ENCODE measurements around the gene CLK4.
A peak's percentile ranks its signal among the peaks of the same experiment; 100 is the strongest.
"Not testable (repeated sequence)": the region's sequence is repeated elsewhere in the genome, so short reads cannot be mapped to it uniquely, and the experiment has no call there.

The CLK4 gene

GRCh38 chr5:178595750-178596149 is 31.1 kb downstream of the CLK4 start:
- no peak overlapping the region for H3K9ac ChIP-seq (ENCODE audit: low read depth, low read length)
- no peak overlapping the region for H3K4me3 ChIP-seq (ENCODE audit: low read length)
- H3K27ac ChIP-seq (ENCODE audit: low read length), result no peak overlapping the region
- H3K27me3 ChIP-seq (ENCODE audit: insufficient read depth, low read length), result peaks cover 13% of the 10 kb centered on the region
- H3K9me3 ChIP-seq (ENCODE audit: insufficient read depth, low read depth, low read length), result peaks cover 20% of the 10 kb centered on the region
- H3K4me1 ChIP-seq (ENCODE audit: insufficient read depth, low read length), result 0 out of 2 replicates have a peak, but pooled peaks cover 3% of the 10 kb centered on the region
- no peaks in the 10 kb centered on the region; the same call in 1 of the 2 replicates for H3K36me3 ChIP-seq (ENCODE audit: insufficient read depth, low read depth, low read length)

- H3K4me3 ChIP-seq (ENCODE audit: low read length), result no peak overlapping the region
- H3K36me3 ChIP-seq (ENCODE audit: insufficient read depth, low read depth, low read length), result no peaks in the 10 kb centered on the region; the same call in 1 of the 2 replicates
- H3K27me3 ChIP-seq (ENCODE audit: insufficient read depth, low read length), result peaks cover 13% of the 10 kb centered on the region
- H3K27ac ChIP-seq (ENCODE audit: low read length), result no peak overlapping the region
- no peak overlapping the region for H3K9ac ChIP-seq (ENCODE audit: low read depth, low read length)
- H3K4me1 ChIP-seq (ENCODE audit: insufficient read depth, low read length), result 0 out of 2 replicates have a peak, but pooled peaks cover 3% of the 10 kb centered on the region
- H3K9me3 ChIP-seq (ENCODE audit: insufficient read depth, low read depth, low read length), result peaks cover 20% of the 10 kb centered on the region
Observed at GRCh38 chr5:178595150-178595549, 31.7 kb downstream of the CLK4 start.

GRCh38 chr5:178590924-178591423 is 35.9 kb downstream of the CLK4 start:
- Histone ChIP-seq H3K27me3 (ENCODE audit: insufficient read depth, low read length) (peaks cover 48% of the 10 kb centered on the region), H3K27ac (ENCODE audit: low read length) (no peak overlapping the region), H3K9me3 (ENCODE audit: insufficient read depth, low read depth, low read length) (peaks cover 14% of the 10 kb centered on the region), H3K4me3 (ENCODE audit: low read length) (peak overlapping the region; percentile 72; the same call in 1 of the 2 replicates), H3K9ac (ENCODE audit: low read depth, low read length) (no peak overlapping the region), H3K36me3 (ENCODE audit: insufficient read depth, low read depth, low read length) (no peaks in the 10 kb centered on the region), H3K4me1 (ENCODE audit: insufficient read depth, low read length) (0 out of 2 replicates have a peak, but pooled peaks cover 11% of the 10 kb centered on the region)

GRCh38 chr5:178590141-178590923 is 36.5 kb downstream of the CLK4 start, which contains the start of gene COL23A1:
COL23A1 (minus strand) TSS chr5:178590393.
- Histone ChIP-seq H3K36me3 (ENCODE audit: insufficient read depth, low read depth, low read length) (no peaks in the 10 kb centered on the region), H3K27me3 (ENCODE audit: insufficient read depth, low read length) (peaks cover 48% of the 10 kb centered on the region), H3K4me3 (ENCODE audit: low read length) (peak within 1 kb of the TSS; percentile 72), H3K4me1 (ENCODE audit: insufficient read depth, low read length) (0 out of 2 replicates have a peak, but pooled peaks cover 11% of the 10 kb centered on the region), H3K9me3 (ENCODE audit: insufficient read depth, low read depth, low read length) (peaks cover 7% of the 10 kb centered on the region), H3K9ac (ENCODE audit: low read depth, low read length) (peak within 1 kb of the TSS; percentile 61; the same call in 1 of the 2 replicates), H3K27ac (ENCODE audit: low read length) (no peak within 1 kb of the TSS)

GRCh38 chr5:178589180-178590140 is 37.4 kb downstream of the CLK4 start:
- H3K27me3 ChIP-seq (ENCODE audit: insufficient read depth, low read length), result peaks cover 48% of the 10 kb centered on the region
- H3K4me1 ChIP-seq (ENCODE audit: insufficient read depth, low read length), result 0 out of 2 replicates have a peak, but pooled peaks cover 11% of the 10 kb centered on the region
- H3K36me3 ChIP-seq (ENCODE audit: insufficient read depth, low read depth, low read length), result no peaks in the 10 kb centered on the region
- H3K9ac ChIP-seq (ENCODE audit: low read depth, low read length), result peak overlapping the region; percentile 61; the same call in 1 of the 2 replicates
- H3K4me3 ChIP-seq (ENCODE audit: low read length), result peak overlapping the region; percentile 72
- H3K9me3 ChIP-seq (ENCODE audit: insufficient read depth, low read depth, low read length), result no peaks in the 10 kb centered on the region
- no peak overlapping the region for H3K27ac ChIP-seq (ENCODE audit: low read length)

- Histone ChIP-seq H3K4me1 (ENCODE audit: insufficient read depth, low read length) (0 out of 2 replicates have a peak, but pooled peaks cover 11% of the 10 kb centered on the region), H3K36me3 (ENCODE audit: insufficient read depth, low read depth, low read length) (no peaks in the 10 kb centered on the region), H3K9me3 (ENCODE audit: insufficient read depth, low read depth, low read length) (no peaks in the 10 kb centered on the region), H3K4me3 (ENCODE audit: low read length) (peak overlapping the region; percentile 72), H3K9ac (ENCODE audit: low read depth, low read length) (peak overlapping the region; percentile 38; the same call in 1 of the 2 replicates), H3K27me3 (ENCODE audit: insufficient read depth, low read length) (peaks cover 48% of the 10 kb centered on the region), H3K27ac (ENCODE audit: low read length) (no peak overlapping the region)
Observed at GRCh38 chr5:178588769-178589168, 38.1 kb downstream of the CLK4 start.

GRCh38 chr5:178587763-178588611 is 38.9 kb downstream of the CLK4 start:
- Histone ChIP-seq H3K27me3 (ENCODE audit: insufficient read depth, low read length) (peaks cover 48% of the 10 kb centered on the region), H3K9ac (ENCODE audit: low read depth, low read length) (no peak overlapping the region), H3K36me3 (ENCODE audit: insufficient read depth, low read depth, low read length) (no peaks in the 10 kb centered on the region), H3K9me3 (ENCODE audit: insufficient read depth, low read depth, low read length) (no peaks in the 10 kb centered on the region), H3K4me3 (ENCODE audit: low read length) (no peak overlapping the region; the same call in 1 of the 2 replicates), H3K27ac (ENCODE audit: low read length) (no peak overlapping the region), H3K4me1 (ENCODE audit: insufficient read depth, low read length) (0 out of 2 replicates have a peak, but pooled peaks cover 11% of the 10 kb centered on the region)

GRCh38 chr5:178586396-178586795 is 40.5 kb downstream of the CLK4 start:
- Histone ChIP-seq H3K9ac (ENCODE audit: low read depth, low read length) (no peak overlapping the region), H3K9me3 (ENCODE audit: insufficient read depth, low read depth, low read length) (no peaks in the 10 kb centered on the region), H3K4me3 (ENCODE audit: low read length) (no peak overlapping the region), H3K4me1 (ENCODE audit: insufficient read depth, low read length) (0 out of 2 replicates have a peak, but pooled peaks cover 11% of the 10 kb centered on the region), H3K27me3 (ENCODE audit: insufficient read depth, low read length) (peaks cover 41% of the 10 kb centered on the region), H3K27ac (ENCODE audit: low read length) (no peak overlapping the region), H3K36me3 (ENCODE audit: insufficient read depth, low read depth, low read length) (no peaks in the 10 kb centered on the region)

GRCh38 chr5:178585421-178585820 is 41.4 kb downstream of the CLK4 start:
- not testable (repeated sequence) for H3K4me3 ChIP-seq (ENCODE audit: low read length)

GRCh38 chr5:178583279-178583678 is 43.6 kb downstream of the CLK4 start:
- no peak overlapping the region for H3K4me3 ChIP-seq (ENCODE audit: low read length)
- H3K36me3 ChIP-seq (ENCODE audit: insufficient read depth, low read depth, low read length), result no peaks in the 10 kb centered on the region
- H3K9me3 ChIP-seq (ENCODE audit: insufficient read depth, low read depth, low read length), result no peaks in the 10 kb centered on the region
- H3K27me3 ChIP-seq (ENCODE audit: insufficient read depth, low read length), result peaks cover 20% of the 10 kb centered on the region
- 0 out of 2 replicates have a peak, but pooled peaks cover 8% of the 10 kb centered on the region for H3K4me1 ChIP-seq (ENCODE audit: insufficient read depth, low read length)
- H3K9ac ChIP-seq (ENCODE audit: low read depth, low read length), result no peak overlapping the region
- no peak overlapping the region for H3K27ac ChIP-seq (ENCODE audit: low read length)

More at GRCh38 chr5:178585421-178585820, 41.4 kb downstream of the CLK4 start:
- not testable (repeated sequence) for H3K27ac ChIP-seq (ENCODE audit: low read length); H3K9me3 ChIP-seq (ENCODE audit: insufficient read depth, low read depth, low read length); H3K4me1 ChIP-seq (ENCODE audit: insufficient read depth, low read length); H3K36me3 ChIP-seq (ENCODE audit: insufficient read depth, low read depth, low read length); H3K9ac ChIP-seq (ENCODE audit: low read depth, low read length)
- H3K27me3 ChIP-seq (ENCODE audit: insufficient read depth, low read length), result peaks cover 34% of the 10 kb centered on the region
